Cerebellar nuclear complex (tissue), 1 donor: ENCODE data around the gene SORCS2.
"Not testable (repeated sequence)": the region's sequence is repeated elsewhere in the genome, so short reads cannot be mapped to it uniquely, and the experiment has no call there.

Source experiments
- DNase-seq, 2 experiments: peaks; one replicate each; lab custom pipeline; 2025; lab: John Stamatoyannopoulos, UW

The SORCS2 gene

GRCh38 chr4:7584098-7584497, 391.8 kb downstream of the SORCS2 start:
- DNase-seq, result no peak

GRCh38 chr4:7584606-7585159, 392.3 kb downstream of the SORCS2 start:
- DNase-seq, result no peak

GRCh38 chr4:7585768-7586167, 393.4 kb downstream of the SORCS2 start:
- no peak for DNase-seq

- DNase-seq, result no peak
Observed at GRCh38 chr4:7587433-7588405, 395.4 kb downstream of the SORCS2 start.

DNA sequence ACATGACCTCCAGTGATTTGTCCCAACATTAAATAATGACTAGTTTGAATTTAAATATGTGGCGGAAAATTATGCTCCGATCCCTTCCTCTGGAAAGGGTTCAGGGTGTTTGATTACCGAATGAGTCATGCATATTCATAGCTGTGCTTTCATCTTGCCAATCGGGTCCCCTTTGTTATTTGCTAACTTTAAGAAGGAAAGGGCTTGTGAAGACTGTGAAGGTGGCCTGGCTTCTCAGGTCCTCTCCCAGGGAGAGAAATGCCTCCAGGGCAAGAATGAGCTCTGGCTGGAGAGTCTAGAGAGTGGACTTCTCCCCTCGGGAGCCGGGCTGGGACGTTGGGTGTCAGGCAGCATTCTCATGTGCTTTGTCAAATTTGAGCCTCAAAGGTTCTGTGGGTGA, 397.9 kb downstream of the SORCS2 start:
- DNase-seq, result no peak

DNA sequence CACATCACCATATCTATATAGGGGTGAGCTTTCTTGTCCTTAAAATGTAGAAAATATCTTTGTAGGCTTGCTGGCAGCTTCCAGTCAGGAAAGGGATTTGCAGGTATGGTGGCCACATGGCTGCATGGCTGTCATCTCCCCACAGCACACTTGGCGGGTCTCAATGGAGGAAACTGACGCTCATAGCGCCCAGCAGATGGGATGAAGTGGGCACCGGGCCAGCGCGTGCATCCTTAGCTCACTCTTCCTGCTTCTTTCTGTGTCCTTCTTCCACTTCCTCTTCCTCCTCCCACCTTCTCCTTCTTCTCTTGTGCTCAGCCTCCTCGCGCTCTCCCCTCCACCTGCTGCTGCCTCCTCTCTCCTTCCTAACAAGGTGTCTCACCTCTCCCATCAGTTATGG, 398.6 kb downstream of the SORCS2 start:
- DNase-seq, result no peak

GRCh38 chr4:7591409-7592053, 399.2 kb downstream of the SORCS2 start:
- DNase-seq, result no peak

GRCh38 chr4:7593646-7594412, 401.5 kb downstream of the SORCS2 start:
- no peak for DNase-seq

GRCh38 chr4:7595934-7596461, 403.7 kb downstream of the SORCS2 start:
- no peak for DNase-seq

DNA sequence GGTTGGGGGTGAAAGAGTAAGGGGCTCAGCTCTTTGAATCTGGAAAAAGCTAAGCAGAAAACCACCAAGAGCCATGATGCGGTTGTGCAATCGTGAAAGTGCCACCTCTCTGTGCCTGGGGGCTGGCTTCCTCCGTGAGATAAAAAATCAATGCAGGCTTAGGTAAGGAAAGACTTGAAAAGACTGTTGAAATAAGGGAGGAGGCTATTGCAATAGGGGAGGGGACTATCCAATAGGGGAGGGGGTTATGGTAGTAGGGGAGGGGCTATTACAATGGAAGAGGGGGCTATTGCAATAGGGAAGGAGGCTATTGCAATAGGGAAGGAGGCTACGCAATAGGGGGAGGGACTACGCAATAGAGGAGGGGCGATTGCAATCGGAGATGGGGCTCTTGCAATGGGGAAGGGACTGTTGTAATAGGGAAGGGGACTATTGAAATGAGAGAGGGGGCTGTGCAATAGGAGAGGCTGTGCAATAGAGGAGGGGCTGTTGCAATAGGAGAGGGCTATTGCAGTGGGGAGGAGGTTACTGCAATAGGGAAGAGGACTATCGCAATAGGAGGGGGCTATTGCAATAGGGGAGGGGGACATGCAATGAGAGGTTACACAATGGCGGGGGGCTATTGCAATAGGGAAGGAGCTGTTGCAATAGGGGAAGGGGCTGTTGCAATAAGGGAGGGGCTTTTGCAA, 404.7 kb downstream of the SORCS2 start:
- DNase-seq, result no peak

DNA sequence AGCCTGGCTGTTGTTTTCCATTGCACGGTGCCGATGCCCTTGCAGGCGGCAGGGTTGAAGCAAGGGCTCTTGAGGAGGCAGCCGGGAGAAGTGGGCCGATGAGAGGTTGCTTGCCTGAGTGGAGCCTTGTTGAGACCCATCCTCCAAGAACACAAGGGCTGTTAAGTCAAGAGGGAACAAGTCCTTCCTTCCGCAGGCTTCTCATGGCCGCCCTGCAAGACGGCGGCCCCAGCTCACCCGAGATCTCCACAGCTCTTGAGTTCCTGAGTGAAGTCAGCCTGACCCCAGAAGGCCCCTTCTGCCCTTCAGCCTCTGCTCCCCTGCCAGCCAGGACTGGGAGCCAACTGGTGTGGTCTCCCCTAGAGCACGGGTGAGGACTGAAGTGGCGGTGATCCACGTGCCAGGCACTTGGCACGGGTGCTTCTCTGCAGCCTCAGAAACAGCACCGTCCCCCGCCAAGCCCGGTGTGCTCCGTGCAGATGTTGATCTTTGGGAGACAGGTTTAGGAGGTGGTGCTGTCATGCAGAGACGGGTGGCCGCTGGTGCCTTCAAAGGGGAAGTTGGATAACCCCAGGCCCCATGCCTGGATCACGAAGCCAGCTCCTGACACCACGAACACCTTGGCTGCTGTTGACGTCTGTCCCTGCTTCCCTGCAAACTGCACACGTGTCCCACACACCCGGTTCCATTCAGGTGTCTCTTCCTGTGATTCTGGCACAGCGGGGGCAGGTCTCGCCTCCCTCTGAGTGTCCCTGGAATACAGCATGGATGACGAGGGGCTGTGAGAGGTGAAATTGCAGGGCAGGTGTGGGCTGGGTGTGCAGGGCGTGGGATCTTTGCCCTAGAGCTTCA, 406.8 kb downstream of the SORCS2 start:
- DNase-seq, result no peak

- no peak for DNase-seq
Observed at GRCh38 chr4:7600247-7600646, 407.9 kb downstream of the SORCS2 start.

- not testable (repeated sequence) for DNase-seq
Observed at GRCh38 chr4:7602166-7602565, 409.8 kb downstream of the SORCS2 start.

DNA sequence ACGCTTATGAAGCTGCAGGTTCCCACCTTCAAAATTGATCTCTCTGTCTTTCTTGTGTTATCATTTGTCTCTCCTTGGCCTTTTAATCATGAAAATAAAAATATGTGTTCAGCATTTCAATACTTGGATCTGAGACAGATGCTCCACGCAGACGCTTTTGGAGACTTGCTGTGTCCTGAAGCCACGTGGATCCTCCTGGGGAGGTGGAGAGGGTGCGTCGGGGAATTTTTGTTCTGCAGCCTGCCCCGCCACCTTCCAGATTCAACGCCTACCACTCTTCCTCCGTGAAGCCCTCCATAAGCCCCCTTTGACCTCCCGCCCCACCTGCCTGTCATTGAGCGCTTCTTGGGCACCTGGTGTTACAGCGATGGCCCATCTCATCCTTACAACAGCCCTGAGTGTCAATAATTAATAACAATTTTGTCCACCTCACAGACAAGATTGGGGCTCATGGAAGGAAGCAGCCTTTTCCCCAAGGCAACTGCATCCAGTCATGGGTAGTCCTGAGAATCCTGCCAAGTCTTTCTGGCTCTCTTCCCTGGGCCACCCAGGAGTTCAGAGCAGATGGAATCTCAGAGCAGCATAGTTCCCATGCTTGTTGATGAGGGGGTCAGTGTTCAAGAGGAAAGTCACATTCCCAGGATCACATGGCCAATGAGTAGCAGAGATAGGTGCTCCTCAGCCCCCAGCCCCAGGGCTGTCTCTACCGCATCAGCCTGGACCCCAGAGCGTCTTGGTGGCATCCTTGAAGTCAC, 415.0 kb downstream of the SORCS2 start:
- no peak for DNase-seq

DNA sequence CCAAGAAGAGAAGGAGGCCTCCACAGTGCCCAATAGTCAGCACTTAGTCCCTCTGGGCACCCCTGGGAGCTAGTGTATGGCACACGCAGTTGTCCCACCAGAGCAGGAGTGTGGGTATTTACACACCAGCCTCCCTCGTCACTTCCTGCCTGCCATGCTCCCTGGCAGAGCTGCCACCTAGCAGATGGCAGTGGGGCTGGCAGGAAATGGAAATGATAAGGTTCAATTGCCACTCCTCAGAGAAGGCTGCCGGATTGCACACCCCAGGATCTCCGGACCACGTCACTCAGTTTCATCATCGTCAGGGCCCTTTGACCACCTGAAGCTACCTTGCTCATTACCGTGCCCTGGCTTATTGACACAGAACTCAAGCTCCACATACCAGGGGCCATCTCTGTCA, 415.7 kb downstream of the SORCS2 start:
- DNase-seq, result no peak

- no peak for DNase-seq
Observed at GRCh38 chr4:7609316-7609715, 417.0 kb downstream of the SORCS2 start.

DNA sequence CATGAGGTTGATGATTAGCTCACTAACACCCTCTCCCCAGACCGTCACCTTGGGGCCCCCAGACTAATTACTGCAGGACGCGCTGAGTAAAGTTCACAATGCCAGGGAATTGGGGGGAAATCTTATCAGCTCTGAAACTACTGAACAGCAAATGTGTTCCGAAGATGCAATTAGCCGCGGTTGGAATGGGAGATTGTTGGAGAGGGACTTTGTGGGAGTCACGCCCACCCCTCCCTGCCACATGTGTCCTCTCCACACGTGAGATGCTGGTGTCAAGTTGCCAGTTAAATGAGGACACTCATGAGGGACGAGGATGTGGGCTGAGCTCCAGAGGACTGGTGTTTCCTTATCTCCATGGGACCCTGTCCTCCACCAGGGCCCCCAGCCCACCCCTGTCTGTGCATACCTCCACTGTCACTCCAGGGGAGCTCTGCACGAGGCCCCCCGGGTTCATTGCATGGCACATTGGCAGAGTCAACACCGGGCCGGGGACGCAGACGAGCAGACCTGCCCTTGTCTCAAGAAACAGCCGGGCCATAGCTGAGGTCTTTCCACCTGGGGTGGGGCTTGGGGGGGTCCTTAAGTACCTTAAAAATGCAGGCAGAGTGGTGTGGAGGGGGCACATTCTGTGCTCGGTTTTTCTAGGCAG, 417.8 kb downstream of the SORCS2 start:
- DNase-seq, result no peak

- no peak for DNase-seq
Observed at GRCh38 chr4:7610841-7611240, 418.5 kb downstream of the SORCS2 start.

DNA sequence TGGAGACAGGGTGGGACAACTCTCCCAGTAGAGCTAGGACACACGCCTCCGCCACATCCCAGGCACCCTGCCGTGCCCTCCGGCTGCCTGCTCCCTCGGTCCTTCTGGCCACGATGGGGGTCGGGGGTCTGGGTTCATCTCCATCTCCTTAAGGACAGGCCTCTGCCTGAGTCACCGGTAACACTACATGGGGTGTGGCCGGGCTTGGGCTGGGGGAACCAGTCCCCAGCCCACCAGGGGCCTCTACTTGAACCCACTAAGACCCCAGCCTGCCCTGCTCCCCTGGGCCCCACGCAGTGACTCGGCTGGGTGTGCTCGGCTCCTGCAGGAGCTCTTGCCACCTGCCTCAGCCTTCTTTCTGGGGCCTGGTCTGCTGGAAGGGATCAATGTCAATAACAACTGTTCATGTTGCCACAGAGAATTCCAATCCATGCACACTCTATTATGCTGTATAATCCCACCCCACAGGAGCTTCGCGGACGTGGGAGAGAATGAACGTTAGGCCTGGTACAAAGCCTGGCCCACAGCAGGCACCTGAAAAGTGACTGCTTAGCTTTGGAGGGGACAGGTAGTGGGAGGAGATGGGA, 420.1 kb downstream of the SORCS2 start:
- no peak for DNase-seq
